Right lobe of liver (tissue), 4 donors: ENCODE results near the gene EPN1.

ENCODE experiments used
- CTCF ChIP-seq, 4 donors: fragments of 200-600 bp in 3 of 4; fragments of 450-650 bp in 1 of 4; IDR thresholded peaks; one replicate each; pipeline versions ENCODE4 v1.5.1 to v1.8.0; 2016 to 2022; ENCODE audit warnings: antibody characterized with exemption in 4 of 4, mild to moderate bottlenecking in 2 of 4
- POLR2A ChIP-seq: fragments of 450-650 bp; IDR thresholded peaks from one replicate; pipeline ENCODE4 v1.6.1; 2017; ENCODE audit warnings: antibody characterized with exemption, mild to moderate bottlenecking
- donor health status: DM: no; HTN: no; CAD: no.
- donor health status: DM: no; HTN: no; CAD: no.
- donor health status: DM: no; HTN: yes; CAD: no.

GRCh38 chr19:55671054-55671378 is 4.0 kb upstream of the EPN1 start:
- TF ChIP-seq CTCF (IDR thresholded peaks at IDR 0.05) (no peak), POLR2A (no peak)
